OCI-LY3 (cell line): ENCODE results near the gene CSH1.

ENCODE experiments used
- CTCF ChIP-seq: fragments of 200-600, 300-600 bp; sonication (generic); IDR thresholded peaks from 2 replicates; pipeline ENCODE4 v1.5.1; 2014; ENCODE audit warnings: antibody characterized with exemption, low read length, low read depth
- EZH2phosphoT487 ChIP-seq: fragments of 200-600 bp; shearing (Covaris generic); IDR thresholded peaks from 2 replicates; pipeline ENCODE4 v1.6.1; 2018; ENCODE audit warnings: antibody characterized with exemption, mixed run types, low read depth

GRCh38 chr17:63942309-63942985, 46.1 kb upstream of the CSH1 start:
- TF ChIP-seq CTCF (no peak), EZH2phosphoT487 (no peak)
